GM19043 (cell line): Measurements from ENCODE around the gene POU4F1.

Experiments used
- ATAC-seq: cut with Tn5 transposase; IDR thresholded peaks from one replicate; pipeline ENCODE4 v1.9.1; 2021; ENCODE audit warnings: low read depth; ENCODE audit not compliant: unreplicated experiment

The POU4F1 gene

DNA sequence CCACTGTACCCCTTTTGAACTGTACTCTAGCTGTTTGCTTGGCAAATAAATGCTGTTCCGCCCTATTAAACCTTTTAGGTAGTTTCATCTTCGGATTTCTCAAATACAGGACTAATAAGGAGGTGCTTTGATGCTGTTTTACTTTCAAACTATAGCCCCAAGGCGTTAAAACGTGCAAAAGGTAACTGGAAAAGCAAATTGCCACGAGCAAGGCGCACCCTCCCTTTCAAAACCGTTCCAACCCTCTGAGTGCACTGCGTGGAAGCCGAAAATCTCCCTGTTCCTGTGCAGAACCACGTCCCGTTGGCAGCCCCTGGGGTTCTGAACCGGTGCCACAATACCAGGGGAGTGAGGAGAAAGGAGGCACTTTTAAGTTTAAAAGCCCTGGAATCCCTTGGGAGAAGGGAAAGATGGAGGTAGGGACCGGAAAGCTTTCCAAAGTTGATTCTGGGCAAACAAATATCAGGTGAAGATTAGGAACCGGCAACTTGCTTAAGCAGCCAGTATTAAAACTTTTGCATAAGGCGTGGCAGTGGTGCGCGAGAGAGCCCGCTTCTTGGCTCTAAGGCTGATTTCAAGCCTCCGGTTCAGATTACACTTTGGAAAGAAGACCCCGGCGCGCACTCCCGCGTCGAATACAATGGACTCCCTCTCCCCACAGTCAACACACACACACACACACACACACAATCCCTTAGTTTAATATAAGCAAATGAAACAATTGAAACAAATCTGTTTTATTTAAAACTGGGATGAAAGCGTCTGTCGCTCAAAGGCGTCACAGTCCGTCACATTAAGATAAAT, 9.5 kb downstream of the POU4F1 start:
- no peak for ATAC-seq

DNA sequence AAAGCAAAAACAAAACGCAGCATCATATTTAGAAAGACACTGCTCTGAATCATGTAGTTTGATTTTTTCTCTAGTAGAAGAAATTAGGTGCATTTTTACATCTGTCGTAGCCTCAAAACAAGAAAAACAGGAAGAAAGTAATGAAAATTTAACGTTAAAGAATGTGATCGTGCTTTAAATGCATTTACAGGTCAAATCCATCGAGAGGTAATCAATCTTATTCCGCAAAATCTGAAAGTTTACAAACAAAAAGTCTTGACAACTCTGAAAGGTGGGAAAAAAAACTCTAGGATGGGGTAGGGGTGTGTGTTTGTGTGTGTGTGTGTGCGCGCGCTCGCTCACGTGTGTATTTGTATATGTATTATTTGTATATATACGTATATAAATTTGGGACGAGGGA, 10.2 kb downstream of the POU4F1 start:
- ATAC-seq: no peak

DNA sequence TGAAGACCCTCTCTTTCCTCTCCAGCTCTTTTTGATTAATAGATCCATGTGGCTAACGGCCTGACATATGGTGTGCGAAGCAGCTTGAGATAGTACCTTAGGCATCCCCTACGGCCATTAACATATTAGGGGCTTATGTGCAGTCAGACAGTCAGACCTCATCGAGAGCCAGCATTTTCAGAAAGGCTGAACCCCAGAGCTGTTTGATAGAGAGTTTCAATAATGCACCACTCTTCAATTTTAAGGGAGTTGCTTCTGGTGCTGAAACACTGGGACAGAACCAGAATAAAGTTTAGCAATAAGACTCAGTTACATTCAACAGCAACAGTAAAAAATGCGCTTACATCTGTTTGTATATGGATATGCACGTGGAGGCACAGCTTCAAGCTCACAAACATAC, 10.8 kb downstream of the POU4F1 start:
- ATAC-seq: no peak

DNA sequence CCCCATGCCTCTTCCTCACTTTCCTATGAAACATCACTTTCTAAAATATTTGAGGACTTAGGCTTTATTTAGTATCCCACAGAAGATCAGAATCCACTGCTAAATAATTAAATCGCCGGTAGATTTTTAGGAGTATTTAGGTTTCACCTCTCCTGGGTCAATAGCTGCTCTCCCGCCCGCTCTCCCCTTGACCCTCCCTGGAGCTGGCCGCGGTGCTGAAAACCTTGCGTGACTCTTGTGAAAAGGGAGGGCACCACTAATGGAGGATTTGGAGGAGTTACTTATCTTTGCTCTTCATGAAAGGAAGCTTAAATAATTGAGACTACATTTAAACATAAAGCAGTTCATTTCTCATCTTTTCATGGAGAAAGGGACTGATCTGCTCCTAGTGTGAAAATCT, 14.1 kb downstream of the POU4F1 start:
- no peak for ATAC-seq

DNA sequence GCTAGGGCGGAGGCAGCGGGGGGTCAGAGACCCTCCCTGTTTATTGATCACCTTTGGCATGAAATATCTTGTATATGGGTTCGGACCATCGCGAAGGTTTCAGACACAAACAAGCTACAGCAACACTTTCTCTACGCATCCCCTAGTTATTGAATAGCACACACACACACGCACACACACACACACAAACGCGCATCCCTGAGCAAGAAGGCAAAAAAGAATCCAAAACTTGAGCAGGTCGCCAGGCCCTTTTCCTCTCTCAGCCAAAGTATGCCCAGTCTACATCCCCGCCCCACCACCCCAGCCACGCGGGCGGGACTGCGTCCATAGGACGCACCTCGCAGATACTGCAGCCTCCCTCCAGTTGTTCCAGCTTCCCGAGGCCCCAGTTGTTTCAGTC, 16.0 kb downstream of the POU4F1 start:
- ATAC-seq: no peak

DNA sequence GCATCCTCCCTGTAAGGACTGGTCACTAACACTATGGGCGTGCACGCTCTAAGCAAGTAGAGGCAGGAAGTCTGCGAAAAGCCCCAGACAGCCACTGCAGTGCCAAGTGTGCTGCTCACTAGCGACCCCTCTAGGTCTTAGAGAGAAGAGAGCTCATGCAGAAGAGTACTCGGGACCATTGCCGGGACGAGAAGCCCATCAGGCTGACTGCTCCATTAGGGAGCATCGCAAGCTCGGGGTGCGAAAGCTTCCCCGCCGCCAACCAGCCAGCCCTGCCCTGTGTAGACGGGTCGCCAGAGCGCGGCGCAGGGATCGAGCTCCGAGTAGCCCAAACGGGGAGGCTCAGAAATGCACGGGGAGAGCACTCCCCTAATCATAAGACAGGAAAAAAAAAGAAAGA, 16.6 kb downstream of the POU4F1 start:
- ATAC-seq: no peak

DNA sequence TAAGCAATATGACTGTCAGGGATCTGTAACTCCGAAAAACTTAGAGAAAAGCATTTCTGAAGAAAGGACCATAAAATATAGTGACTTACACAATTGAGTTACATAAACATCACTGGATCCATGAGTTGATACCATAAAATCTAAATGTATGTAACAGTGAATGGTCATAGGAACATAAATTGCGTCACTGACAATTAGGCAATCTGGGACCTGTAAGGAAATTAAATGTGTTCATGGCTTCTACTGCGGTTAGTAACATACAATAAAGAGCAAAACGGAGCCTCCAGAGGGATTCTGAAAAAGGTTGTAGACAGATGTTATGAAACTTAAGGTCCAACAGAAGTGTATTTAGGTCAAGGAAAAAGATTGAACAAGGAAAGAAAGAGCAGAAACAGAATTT, 27.1 kb downstream of the POU4F1 start:
- no peak for ATAC-seq

DNA sequence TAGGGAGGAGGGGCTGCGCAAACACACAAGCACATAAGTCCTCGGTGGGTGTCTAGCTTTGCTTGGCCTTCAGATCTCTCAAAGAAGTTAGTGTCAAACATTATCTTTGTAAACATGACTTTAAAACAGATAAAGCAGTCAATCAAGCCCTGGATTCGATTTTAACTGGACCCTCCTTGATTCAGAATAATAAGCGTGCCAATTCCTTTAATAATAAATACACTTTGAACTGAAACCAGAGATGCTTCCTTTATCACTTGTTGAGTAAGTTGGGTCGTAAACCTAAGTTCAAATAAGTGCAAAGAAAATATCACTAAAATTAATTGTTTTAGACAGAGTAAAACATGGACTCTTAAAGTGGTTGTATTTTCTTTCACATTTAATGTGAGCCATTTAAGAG, 30.9 kb downstream of the POU4F1 start:
- no peak for ATAC-seq

DNA sequence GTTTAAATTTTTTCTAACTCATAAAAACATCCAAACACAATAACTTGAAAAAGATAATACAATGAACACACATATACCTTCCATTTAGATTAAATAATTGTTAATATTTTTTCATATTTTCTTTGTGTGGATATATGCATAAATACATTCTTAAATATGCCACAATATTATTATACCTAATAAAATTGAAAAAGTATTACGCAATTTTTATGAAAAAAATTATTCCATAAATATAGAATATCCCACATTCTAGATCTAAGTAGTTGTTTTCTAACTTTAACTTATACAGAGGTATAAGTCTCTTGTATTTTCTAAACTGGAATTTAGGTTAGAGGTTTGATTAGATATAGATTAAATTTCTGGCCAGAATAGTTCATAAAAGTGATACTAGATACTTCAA, 34.3 kb downstream of the POU4F1 start:
- no peak for ATAC-seq

DNA sequence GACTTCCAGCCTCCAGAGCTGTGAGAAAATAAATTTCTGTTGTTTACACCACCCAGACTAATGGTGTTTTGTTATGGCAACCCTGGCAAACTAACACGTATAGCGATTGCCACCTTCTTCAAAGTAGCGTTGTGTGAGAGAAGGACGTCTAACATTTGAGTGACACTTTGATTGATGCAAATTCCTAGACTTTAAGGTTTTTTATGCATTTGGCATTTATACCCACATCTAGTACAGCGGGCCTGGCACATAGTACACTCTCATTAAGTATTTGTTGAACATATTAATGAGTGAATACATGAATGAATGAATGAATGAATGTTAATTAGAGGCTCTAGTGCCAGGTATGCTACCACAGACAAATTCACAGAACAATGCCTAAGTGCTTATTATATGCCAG, 36.7 kb downstream of the POU4F1 start:
- ATAC-seq: no peak

DNA sequence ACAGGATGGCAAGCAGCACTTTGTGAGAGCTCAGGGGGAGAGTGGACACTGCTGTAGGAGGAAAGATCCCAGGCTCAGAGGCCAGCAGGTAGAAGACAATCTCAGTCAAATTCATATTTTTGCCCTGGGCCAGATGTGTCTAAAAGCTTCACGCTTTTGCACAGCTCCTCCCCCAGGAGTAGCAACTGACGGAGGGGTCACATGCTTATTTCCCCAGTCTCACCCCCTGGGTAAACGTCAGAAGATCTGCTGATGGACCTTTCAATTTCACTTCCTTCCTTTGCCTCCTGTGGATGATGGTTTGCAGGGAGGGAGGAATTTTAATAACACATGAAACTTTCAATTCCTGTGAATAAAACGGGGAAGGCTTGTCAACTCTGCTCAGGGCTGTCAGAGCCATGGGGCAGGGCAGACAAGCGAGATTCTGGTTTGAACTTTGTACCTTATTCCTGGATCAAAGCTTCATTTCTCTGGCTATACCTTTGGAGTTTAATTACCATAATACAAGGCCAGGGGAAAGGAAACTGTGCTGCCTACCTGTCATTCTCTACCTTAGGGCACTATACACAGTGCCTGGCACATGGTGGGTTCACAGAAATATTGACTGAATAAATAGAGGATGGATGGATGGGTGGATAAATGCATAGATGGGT, 41.0 kb downstream of the POU4F1 start:
- ATAC-seq: no peak
